DMS 273 treated with DMSO at 0.1 percent for 48 hours (cell line): ENCODE measurements around the gene RSU1.
"Not testable (repeated sequence)": the region's sequence is repeated elsewhere in the genome, so short reads cannot be mapped to it uniquely, and the experiment has no call there.

Experiments used
- DNase-seq: peaks from one replicate; lab custom pipeline; 2025; lab: John Stamatoyannopoulos, UW

The RSU1 gene

DNA sequence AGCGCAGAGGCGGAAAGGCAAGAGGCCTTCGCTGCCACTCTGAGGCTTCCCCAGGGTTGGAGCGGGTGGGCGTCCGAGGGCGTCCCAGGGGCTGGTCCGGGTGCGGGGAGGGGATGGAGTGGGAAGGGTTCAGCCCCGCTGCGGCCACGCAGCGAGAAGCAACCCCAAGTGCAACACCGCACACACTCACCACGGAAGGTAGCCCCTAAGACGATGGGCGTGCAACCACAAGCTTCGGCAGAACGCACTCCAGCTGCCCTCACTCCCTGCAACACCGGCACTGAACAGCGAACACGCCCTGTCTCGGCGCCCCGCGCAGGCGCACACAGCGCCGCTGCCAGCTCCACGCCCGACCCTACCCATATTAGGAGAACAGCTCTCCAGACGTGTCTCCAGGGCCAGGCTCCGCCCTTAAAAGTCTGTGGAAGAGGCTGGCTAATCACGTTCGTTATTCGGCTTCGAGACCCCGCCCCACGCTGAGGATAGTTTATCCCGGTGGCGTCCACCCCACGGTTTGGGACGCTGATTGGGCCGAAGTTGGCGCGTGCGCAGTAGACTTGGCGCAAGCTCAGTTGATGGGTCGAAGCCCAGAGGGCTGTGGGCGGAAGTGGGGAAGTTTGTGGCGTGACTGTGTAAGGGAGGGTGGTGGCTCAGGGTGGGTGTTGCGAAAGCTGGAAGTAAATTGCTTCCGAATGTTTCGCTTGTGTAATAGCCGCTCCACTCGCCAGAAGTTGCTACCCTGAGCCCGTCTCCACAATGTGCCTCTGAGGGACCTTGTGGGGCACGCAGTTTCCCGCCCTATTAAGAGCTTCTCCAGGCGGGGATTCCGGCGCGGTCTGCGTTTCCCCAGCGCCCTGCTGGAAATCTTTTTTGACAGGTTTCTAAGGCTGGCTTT, at the start of gene RSU1:
TSS of gene RSU1 (minus strand) at position 300 of the 895 bp plus-strand sequence. CDS start 343 bp downstream, outside the sequence.
- peak; percentile 97 for DNase-seq

DNA sequence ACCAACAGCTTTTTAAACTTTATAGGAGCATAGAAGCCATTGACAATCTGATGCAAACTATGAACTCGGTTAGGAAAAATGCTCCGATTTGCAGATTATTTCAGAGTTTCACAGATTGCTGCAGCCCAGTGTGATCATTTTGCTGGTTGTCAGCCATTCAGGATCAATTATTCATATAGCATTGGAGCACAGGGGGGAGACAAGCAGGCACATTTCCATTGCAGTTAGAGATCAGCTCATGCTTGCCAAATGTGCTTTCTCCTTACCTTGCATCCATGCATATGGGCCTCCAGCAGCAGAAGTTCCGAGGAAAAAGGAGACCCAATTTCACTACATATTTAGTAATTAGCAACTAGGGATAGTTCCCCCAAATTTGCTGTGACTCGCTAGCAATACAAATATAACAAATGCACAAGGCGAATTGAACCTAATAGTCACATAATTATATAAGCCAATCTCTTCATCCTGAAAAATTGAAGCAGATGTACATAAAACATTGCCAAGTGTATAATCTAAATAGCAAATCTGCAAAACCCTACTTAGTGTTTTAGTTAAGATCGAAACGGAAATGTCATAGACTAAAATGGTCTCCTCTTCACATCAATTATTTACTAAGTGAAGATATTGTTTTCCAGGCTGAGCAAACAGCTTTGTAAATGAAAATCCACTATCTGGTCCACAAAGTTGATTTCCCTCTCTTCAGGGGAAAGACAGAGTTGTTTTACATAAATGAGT, 49.5 kb upstream of the RSU1 start:
- DNase-seq = no peak

DNA sequence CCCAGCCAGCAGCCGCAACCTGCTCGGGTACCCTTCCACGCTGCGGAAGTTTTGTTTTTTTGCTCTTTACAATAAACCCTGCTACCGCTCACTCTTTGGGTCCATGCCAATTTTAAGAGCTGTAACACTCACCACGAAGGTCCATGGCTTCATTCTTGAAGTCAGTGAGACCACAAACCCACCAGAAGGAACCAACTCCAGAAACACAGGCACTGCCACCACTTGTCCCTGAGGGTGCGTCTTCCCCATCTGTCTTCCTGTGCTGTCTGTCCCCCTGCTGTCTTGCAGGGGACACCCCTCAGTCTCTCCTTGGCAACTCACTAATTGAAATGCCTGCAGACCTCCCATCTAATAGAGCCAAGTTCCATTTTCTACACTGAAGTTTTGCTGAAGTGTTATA, 48.5 kb upstream of the RSU1 start:
- no peak for DNase-seq

DNA sequence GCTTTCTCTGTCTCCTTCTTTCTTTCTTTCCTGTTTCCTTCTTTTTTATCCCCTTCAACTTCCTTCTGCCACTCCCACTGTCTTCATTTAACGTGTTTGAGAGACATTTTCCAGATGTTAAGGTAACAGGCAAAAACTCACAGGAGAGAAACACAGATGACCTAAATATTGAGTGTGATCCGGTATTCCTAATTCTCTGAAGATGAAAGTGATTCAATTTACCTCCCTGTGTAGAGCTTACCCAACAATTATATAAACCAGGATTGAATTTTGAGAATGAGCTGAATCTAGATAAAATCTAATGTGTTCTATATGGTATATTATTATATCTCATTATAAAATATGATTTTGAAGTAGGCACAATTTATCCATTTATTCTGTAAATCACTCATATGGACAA, 46.5 kb upstream of the RSU1 start:
- DNase-seq = no peak

DNA sequence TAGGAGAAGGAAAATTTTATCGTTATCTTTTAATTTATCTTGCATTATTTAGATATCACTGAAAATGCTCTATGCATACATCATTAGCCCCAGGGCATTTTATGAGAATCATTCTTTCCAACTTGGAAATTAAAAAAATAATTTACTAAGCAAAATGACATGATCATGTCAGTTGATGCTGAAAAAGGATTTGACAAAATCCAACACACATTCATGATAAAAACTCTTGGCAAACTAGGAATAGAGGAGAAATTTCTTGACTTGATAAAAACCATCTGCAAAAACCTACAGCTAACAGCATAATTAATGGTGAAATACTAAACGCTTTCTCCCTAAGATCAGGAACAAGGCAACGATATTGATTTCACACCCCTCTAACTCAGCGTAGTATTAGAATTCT, 40.2 kb upstream of the RSU1 start:
- no peak for DNase-seq

DNA sequence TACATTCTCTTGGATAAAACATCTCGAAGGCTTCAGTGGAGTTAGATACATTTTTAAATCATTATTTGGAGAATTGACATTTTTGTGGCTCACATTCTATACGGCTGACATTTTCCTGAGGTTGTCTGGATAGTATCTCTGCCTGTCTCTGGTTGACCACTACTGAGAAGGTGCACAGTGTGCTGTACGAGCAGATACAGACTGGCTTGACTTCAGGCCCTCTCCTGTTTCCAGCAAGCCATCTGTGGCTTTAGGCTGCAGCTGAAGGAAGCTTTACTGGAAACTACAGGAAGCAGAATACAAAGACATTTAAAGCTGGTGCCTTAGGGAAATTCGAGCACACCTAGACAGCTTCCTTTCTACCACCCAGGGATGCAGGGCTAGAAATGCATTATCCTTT, 39.3 kb upstream of the RSU1 start:
- DNase-seq = no peak

DNA sequence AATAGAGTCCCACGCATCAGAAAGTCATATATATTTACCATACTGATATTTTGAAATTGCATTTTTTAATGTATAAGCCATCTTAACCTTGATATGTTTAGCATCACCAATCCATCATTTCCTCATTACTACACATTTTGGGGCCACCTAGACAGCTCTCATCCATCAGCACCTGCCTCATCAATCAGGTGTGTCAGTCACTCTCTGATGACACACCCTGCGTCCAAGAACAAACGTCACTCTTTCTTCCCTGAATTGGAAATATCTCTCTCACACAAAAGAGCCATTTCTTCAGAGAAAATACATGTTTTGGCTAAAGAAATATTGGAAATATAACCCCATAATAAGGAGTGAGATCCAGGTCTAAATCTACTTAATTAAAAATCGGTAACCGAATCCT, 38.9 kb upstream of the RSU1 start:
- DNase-seq = no peak

DNA sequence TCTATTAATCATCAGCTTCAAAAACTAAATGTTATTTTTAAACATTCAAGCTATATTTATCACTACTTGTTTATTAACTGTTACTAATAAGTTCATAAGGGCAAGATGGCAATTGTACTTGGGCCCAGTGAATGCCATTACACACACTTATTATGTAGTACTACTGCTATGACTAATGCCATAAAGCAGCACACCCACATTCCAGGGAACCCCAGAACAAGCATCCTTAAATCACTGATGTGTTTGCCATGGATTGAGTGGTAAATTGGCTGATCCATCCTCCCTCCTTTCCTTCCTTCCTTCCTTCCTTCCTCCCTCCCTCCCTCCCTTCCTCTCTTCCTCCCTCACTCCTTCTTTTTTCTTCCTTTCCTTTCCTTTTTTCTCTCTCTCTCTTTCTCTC, 37.4 kb upstream of the RSU1 start:
- DNase-seq = no peak

DNA sequence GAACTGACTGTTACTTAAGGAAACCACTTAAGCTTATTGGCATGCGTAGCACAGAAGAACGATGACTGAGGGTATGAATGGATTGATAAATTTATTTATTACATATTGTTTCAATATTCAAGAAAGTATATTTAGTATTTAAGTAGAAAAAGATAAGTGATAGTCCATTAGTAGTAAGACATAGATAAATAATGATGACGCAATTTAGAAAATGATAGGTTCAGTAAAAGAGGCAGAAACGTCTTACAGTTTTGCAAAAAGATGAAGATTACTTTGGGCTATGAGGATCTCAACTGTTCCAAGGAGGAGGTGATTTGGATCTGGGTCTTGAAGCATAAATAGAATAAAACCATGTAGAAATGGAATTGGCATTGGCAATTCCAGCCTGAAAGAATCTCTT, 36.6 kb upstream of the RSU1 start:
- DNase-seq = no peak

DNA sequence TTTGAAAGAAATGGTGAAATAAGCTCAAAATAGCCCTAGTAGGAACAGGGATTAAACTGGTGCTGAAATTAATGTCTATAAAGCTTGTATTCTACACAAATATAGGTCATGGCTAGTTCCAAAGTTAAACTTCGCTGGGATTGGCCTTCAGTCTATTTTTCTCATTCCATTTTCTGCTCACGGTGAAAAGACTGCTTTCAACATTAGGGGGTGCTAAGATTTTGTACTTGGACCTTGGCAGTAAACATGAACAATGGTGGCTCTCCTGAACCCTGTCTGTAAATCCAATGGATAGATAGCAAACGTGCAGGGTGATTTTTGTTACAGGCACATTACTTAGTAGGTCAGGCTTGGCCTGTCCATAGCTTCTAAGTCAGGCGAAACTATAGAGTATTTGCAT, 36.0 kb upstream of the RSU1 start:
- no peak for DNase-seq

DNA sequence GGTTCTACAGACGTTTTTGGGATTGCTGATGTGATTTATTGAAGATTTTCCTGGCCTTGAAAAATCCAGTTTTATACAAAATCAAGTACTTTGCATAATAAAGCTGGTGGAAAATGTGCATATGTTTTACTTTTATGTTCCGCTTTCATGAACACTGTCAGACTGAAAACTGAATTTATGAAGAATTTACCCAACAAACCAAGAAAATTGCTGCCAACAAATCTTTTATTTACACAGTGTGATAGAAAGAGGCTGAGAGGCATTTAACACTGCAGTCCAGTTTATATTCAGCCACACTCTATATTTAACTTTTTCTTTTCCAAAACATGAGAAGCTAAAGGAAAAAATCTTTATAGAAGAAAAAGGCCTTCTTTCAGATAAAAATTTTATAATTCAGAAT, 35.4 kb upstream of the RSU1 start:
- no peak for DNase-seq

DNA sequence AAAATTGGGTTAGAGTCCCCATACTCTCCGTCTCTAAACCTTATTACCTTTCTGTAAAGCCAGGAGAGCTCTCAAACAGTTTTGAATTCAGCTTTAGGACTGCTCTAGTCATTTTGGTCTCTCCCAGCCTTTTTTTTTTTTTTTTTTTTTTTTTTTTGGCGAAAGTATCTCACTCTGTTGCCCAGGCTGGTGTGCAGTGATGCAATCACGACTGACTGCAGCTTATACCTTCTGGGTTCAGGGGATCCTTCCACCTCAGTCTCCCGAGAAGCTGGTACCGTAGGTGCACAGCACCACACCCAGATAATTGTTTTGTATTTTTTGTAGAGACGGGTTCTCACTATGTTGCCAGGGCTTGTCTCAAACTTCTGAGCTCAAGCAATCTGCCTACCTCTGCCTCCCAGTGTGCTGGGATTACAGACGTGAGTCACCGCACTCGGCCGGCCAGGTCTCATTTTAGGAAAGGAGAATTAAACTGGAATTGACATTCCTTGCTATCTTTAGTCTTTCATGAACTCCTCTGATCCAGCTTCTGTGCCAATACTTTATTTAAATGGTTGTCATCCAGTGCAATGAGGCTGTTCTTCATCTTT, 31.4 kb upstream of the RSU1 start:
- no peak for DNase-seq

DNA sequence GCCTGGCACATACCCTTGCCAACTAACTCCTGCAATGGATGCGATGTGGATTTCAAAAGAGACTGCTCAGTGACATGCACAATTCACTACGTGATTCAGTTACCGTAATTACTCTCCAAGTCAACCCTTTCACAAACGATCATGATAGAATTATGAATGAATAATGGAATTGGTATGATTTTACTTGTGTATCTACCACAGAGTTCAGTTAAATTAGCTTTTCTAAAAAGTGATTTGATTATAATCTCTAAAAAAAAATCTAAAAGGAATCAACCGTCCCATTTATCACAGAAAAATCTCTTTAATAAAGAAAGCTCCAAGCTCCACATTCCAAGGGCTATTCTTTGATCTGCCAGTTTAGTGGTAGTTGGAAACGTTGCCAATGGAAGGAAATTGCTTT, 30.4 kb upstream of the RSU1 start:
- DNase-seq = no peak

DNA sequence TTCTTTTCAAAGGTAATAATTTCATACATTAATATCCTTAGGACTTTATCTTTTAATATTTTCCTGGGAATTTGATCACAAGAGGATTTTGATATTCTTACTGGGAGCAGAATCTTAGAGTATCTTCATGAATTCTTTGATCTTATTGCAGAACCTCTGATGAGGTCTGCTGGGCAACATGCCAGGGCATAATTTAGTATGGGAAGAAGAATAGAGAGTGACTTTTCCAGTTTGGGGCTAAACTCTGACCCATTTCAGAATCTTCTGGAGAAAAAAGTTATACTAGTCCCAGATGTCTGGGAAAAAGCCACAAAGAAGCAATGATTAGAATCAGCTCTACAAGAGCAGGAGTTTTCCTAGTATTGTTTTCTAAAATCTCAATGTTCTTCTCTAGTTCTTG, 28.0 kb upstream of the RSU1 start:
- no peak for DNase-seq

DNA sequence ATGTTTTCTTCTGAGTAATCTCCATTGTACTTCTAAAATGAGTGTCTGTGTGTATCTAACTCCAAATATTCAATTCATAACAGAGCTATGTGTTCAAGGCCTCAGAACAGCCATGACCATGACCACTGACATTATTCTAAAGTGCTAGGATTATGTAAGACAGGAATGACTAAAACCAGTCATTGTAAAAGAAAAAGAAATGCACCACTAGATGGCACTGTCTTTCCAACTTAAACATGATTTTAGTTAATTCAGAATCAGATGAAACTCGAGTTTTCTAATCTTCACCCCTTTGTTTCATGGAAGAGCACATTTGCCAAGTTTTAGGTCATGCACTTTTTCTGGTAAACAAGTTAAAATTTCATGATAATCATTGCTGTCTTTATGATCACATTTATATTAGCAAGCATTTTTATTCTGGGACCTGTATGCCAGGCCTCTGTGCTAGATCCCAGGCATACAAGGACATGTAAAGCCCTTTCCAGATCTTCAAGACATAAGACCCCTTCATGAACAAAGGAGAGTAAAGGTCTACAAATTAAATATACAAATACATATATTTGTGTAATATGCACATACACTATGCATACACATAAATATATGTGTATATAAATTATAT, 26.1 kb upstream of the RSU1 start:
- DNase-seq = peak; percentile 16

DNA sequence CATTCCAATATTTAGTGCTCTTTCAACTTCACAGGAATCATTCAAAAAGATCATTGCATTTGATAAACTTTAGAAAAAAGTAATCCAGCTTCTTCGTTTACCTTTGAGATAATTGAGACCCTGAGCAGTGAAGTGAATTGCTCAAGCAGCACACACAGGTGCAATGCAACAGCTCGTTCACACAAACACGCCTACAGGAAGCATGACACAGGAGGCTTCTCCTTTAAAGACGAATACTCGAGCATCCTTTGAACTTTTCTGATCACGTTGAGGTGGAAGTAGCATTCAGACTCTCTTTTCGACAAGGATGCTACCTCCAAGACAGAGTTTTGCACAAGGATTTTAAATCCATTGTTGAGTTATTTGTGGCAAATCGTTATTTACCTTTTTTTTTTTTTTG, 18.0 kb upstream of the RSU1 start:
- no peak for DNase-seq

DNA sequence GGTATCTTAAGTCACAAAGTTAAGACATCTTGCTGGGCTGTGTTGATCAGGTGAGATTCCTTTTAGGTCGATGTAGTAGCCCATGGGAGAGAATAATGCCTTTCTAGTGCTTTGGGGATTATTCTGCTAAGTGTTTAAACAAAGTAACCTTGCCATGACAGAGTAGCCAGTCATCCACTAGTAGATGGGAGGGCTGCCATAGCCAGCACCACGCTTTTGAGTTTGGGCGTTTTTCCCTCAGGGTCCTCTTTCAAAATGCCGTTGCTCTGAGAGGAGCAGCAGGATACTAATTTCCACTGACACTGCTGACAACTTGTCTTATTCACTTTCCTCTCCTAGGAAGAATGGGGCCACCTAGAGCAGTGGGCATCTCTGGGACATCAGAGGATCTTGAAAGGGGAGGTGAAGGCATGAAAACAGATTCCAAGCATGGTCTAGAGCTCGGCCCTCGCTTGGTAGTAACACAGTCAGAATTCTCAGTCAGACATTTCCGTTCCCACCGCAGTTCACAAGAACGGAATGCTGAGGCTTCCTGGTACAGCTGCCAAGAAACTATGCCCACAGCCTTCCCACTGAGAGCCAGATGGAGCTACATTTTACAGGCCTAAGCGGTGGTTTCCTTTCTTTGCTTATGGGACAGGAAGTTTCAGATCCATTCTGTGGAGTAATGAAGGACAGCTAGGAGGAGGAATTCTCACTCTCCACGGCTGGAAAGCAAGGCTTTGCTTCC, 15.3 kb upstream of the RSU1 start:
- peak; percentile 32 for DNase-seq

DNA sequence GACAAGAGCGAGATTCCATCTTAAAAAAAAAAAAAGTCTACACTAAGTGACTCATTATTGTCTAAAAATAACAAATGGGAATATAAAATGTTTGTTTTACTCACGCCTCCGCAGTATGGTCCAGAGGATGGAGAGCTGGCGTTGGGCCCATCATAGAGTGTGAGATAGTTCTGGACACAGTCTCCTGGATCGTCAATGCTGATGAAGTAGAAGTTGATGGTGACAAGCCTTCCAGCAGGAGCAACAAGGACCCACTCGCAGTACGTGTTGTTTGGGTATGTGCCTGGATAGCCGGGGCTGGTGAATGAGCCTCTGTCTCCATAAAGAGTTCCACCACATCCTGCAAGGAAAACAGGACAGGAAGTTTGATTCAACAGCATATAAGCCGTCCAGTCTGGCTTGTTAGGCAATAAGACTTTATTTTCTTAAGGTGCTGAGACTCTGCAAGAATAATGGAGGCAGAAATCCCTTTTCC, 11.5 kb upstream of the RSU1 start:
- DNase-seq = no peak

DNA sequence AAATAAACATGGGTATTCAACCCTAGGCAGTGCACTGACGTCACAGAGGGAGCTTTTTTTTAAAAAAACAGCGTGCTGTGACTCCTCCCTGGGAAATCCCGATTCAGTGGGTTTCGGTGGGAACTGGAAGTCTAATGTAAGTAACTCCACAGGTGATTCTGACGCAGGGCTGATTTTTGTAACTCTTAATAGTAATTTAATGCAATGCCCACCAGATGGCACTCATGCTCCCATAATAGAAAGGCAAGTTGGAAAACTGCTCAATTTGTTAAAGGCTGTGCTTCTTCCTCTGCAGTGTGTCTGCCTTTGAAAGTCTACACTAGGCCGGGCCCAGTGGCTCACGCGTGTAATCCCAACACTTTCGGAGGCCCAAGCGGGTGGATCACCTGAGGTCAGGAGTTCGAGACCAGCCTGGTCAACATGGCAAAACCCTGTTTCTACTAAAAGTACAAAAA, 10.9 kb upstream of the RSU1 start:
- DNase-seq = peak; percentile 37

DNA sequence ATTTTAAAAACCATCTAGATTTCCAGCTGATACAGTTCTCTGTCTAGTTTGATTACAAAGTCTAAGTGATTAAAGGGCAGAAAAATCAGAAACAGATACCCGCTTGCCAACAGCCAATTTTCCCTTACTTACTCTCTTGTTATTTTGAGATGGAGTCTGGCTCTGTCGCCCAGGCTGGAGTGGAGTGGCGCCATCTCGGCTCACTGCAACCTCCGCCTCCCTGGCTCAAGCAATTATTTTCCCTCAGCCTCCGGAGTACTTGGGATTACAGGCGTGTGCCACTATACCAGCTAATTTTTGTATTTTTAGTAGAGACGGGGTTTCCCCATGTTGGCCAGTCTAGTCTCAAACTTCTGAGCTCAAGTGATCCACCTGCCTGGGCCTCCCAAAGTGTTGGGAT, 10.2 kb upstream of the RSU1 start:
- not testable (repeated sequence) for DNase-seq

DNA sequence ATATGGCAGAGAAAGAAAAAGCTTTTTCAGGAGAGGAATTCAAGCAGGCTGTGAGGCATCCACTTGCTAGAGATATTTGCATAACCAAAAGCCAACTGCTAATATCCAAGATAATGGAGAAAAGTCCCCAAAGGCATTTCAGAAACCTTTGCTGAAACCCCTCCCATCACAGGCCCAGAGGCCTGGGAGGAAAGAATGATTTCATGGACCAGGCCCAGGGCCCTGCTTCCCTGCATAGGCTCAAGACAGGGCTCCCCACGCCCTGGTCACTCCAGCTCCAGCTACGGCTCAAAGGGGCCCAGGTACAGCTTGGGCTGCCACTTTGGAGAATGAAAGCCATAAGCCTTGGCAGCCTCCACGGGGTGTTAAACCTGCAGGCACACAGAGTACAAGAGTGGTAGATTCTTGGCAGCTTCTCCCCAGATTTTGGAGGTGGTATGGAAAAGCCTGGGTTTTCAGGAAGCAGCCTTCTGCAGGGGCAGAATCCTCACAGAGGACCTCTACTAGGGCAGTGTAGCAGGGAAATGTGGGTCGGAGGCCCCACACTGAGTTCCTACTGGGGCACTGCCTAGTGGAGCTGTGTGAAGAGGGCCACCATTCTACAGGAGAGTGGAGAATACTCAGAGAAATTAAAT, 5.6 kb upstream of the RSU1 start:
- no peak for DNase-seq
